Brain microvascular endothelial cell (primary cell): Measurements from ENCODE around the gene PSORS1C2.

Experiments used
- DNase-seq: peaks from one replicate; pipeline ENCODE4 v3.0.0-alpha.2; 2020
- H3K27ac ChIP-seq: fragments of 250-450 bp; sonication (Bioruptor Pico); 2 replicates; pipeline ENCODE4 v1.5.1; 2020; ENCODE audit warnings: mild to moderate bottlenecking, moderate library complexity
- H3K27me3 ChIP-seq: fragments of 250-450 bp; sonication (Bioruptor Pico); replicated peaks from 2 replicates; pipeline ENCODE4 v1.5.1; 2020; ENCODE audit warnings: mild to moderate bottlenecking
- H3K36me3 ChIP-seq: fragments of 250-450 bp; sonication (Bioruptor Pico); replicated peaks from 2 replicates; pipeline ENCODE4 v1.5.1; 2020; ENCODE audit warnings: mild to moderate bottlenecking
- H3K4me3 ChIP-seq: 2 replicates; pipeline ENCODE4 v1.5.1; 2011; ENCODE audit warnings: low read depth, mild to moderate bottlenecking, control low read depth, low read length, moderate library complexity
- CTCF ChIP-seq: IDR thresholded peaks from 2 replicates; pipeline ENCODE4 v1.5.1; 2011; ENCODE audit warnings: low read depth, mild to moderate bottlenecking, moderate library complexity, low read length, control low read depth, inconsistent platforms; ENCODE audit errors: missing control alignments
- in situ Hi-C: cut with HindIII; loops from 2 replicates; pipeline ENCODE4 v1.10.0; 2017; ENCODE audit warnings: low sequenced_read_pairs, low pct_ligation_motif_present

The PSORS1C2 gene

DNA sequence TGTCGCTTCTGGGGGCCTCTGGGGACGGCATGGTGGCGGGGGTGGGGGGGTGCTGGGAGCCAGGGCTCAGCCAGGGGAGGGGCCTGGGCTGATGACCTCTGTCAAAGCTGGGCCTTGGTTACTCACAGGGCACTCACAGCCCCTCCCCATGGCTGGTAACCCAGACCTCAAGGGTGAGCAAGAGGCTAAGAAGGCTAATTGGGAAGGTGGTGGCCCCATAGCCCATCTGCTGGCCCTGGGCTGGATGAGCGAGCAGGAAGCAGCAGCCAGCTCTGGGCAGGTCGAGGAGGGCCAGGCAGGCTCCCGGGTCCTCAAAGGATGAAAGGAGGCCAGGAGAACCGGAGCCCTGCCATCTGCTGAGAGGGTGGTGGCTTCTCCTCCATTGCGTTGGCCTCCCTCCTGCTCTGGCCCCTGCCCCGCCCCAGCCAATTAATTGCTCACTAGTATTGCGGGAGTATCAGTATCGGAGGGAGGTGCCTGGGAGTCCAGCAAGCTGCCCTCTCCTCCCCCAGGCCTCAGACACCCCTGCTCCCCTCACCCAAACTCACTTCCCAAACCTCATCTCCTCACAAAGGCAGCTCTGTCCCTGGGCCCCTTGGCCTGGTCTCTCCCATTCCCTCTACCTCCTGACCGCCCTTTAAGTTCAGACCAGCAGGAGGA, 17.6 kb downstream of the PSORS1C2 start:
- Histone ChIP-seq H3K4me3 (no peak overlapping the region), H3K27ac (no peak overlapping the region), H3K36me3 (no peaks in the 10 kb centered on the region), H3K27me3 (no peaks in the 10 kb centered on the region)
- TF ChIP-seq CTCF: no peak
- in situ Hi-C loops: no loop called here
- no peak for DNase-seq

DNA sequence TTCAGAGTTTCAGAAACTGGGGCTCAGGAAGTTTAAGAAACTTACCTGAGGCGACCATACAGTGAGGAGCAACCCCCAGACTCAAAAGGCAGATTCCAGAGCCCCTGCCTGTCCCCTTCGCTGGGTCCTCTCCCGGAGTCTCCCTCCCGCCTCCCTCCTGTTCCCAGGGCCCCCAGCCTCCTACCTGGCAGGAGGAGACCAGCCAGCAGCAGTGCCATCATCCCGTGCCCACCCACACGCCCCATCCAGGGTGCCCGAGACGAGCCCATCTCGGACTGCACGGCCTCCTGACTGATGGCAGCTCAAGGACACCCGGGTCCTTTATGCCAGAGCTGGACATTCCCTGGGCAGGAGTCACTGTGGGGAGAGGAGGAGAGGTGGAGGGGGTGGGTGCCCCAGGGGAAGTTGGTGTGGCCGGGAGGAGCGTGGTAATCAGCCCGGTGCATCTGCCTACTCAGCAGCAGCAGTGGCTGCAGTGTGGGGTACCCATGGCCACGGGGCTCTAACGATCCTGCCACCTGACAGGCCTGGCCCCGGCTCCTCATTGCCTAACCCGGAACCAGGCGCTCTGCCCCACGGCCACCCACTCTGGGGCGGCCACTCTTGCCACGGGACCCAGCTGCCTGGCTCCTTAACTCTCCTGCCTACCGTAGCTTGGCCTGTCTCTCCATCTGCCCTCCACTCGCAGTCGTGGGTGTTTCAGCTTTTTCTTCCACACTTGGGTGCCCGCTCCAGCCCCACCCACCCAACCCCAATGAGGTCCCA, 18.5 kb downstream of the PSORS1C2 start, which contains the start of gene CDSN:
TSS of gene CDSN (minus strand) at position 296 of the 765 bp plus-strand sequence. CDS start at position 269, 27 bp downstream.
- no peak within 1 kb of the TSS for H3K4me3 ChIP-seq

GRCh38 chr6:31118178-31118577, 20.7 kb downstream of the PSORS1C2 start:
- in situ Hi-C loops: no loop called here
- no peak for DNase-seq
- H3K4me3 ChIP-seq: no peak overlapping the region

More for the DNA sequence above, 18.5 kb downstream of the PSORS1C2 start, which contains the start of gene CDSN:
- Histone ChIP-seq H3K36me3 (no peaks in the 10 kb centered on the region), H3K27me3 (no peaks in the 10 kb centered on the region), H3K27ac (no peak within 1 kb of the TSS)
- no peak for TF ChIP-seq CTCF
- no peak for DNase-seq
- in situ Hi-C loops: no loop called here

DNA sequence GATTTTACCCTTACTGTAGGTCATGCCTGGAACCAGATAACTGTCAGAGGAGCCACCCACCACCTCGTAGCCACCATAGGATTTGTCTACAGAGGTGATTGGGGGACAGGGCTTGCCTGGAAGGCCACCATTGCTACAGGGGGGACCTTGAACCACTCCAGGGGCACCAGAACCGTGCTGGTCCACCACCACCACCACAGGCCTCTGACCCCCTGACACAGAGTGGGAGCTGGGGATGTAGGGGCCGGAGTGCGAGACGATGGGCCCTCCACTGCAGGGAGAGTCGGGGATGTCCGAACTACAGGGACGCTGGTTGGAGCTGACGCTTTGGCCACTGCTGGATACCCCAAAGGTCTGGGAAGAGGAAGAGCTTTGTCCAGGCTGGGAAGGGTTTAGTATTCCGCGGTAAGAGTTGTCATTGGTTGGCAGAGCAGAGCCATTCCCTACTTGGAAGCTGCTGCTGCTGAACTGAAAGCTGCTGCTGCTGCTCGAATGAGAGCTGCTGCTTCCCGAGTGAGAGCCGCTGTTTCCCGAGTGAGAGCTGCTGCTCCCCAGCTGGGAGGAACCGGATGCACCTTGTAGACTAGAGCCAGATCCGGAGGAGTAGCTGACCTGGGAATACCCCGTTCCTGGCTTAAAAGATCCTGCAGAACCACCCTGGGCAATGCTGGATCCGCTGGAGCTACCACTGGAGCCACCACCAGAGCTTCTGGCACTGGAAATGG, 22.0 kb downstream of the PSORS1C2 start:
- Histone ChIP-seq H3K27me3 (no peaks in the 10 kb centered on the region), H3K27ac (no peak overlapping the region), H3K4me3 (no peak overlapping the region), H3K36me3 (no peaks in the 10 kb centered on the region)
- DNase-seq: peak; percentile 9
- TF ChIP-seq CTCF: no peak
- in situ Hi-C loops: no loop called here

More at GRCh38 chr6:31118178-31118577, 20.7 kb downstream of the PSORS1C2 start:
- no peaks in the 10 kb centered on the region for H3K36me3 ChIP-seq
- no peaks in the 10 kb centered on the region for H3K27me3 ChIP-seq
- H3K27ac ChIP-seq: no peak overlapping the region
- TF ChIP-seq CTCF: no peak

DNA sequence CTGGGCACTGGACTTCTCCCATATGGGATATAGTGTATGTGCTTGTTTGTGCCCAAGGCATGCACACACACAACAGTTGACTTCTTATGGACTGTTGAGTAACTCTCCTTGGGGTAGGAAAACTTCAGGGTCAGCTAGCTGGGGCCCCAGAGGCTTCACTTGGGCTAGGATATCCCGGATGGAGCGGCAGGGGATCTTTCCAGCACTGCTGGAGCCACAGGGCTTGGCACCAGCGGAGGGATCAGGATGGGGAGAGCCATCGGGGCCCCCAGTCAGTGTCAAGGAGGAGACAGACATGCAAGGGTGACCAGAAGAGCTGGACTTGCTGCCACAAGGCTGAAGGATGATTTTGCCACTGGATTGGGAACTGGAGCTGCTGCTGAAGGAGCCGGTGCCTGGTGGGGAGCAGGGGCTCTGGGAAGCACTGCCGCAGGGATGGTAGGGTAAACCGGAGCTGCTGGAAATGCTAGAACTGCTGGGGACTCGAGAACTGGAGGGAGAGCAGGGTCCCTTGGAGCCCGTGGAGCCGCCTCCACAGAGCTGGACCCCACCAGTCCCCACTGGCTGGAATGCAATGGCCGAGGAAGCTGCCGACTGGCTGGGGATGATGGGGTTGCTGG, 22.8 kb downstream of the PSORS1C2 start:
- Histone ChIP-seq H3K36me3 (no peaks in the 10 kb centered on the region), H3K27ac (no peak overlapping the region), H3K4me3 (no peak overlapping the region), H3K27me3 (no peaks in the 10 kb centered on the region)
- DNase-seq: no peak
- in situ Hi-C loops: no loop called here
- TF ChIP-seq CTCF: no peak
